ENCODE data around the gene RTL10. TPM values are rescaled to one million over a fixed set of nuclear protein-coding genes. Genes with fewer than 3 reads are reported as not detected.

The RTL10 gene
- total RNA-seq, 1 donor from 2014 or later: 27.2 TPM

- no peaks in the 10 kb centered on the region for H3K4me1 Mint-ChIP-seq (ENCODE audit: low read depth)
- no peak overlapping the region for H3K27ac Mint-ChIP-seq
- peaks cover 3% of the 10 kb centered on the region for H3K36me3 Mint-ChIP-seq (ENCODE audit: insufficient read depth)
- no peak overlapping the region for H3K4me3 Mint-ChIP-seq (ENCODE audit: low read depth)
- H3K27me3 Mint-ChIP-seq: no peaks in the 10 kb centered on the region
- TF ChIP-seq CTCF (IDR thresholded peaks at IDR 0.05; ENCODE audit: unreplicated experiment): no peak
- H3K9me3 Mint-ChIP-seq (ENCODE audit: low read depth): no peaks in the 10 kb centered on the region
- no peak for DNase-seq (ENCODE audit: low spot score, unreplicated experiment)
These were observed 38.8 kb downstream of the RTL10 start for GRCh38 chr22:19815823-19816290.

GRCh38 chr22:19815093-19815822 is 39.4 kb downstream of the RTL10 start:
- Mint-ChIP-seq H3K27me3 (no peaks in the 10 kb centered on the region), H3K36me3 (ENCODE audit: insufficient read depth) (peaks cover 3% of the 10 kb centered on the region), H3K4me1 (ENCODE audit: low read depth) (no peaks in the 10 kb centered on the region), H3K27ac (no peak overlapping the region), H3K4me3 (ENCODE audit: low read depth) (no peak overlapping the region), H3K9me3 (ENCODE audit: low read depth) (no peaks in the 10 kb centered on the region)
- TF ChIP-seq CTCF (IDR thresholded peaks at IDR 0.05; ENCODE audit: unreplicated experiment): no peak
- DNase-seq (ENCODE audit: low spot score, unreplicated experiment): no peak

GRCh38 chr22:19814428-19814827 is 40.2 kb downstream of the RTL10 start:
- DNase-seq (ENCODE audit: low spot score, unreplicated experiment): no peak
- no peak for TF ChIP-seq CTCF (IDR thresholded peaks at IDR 0.05; ENCODE audit: unreplicated experiment)
- no peaks in the 10 kb centered on the region for H3K27me3 Mint-ChIP-seq
- H3K36me3 Mint-ChIP-seq (ENCODE audit: insufficient read depth): peaks cover 3% of the 10 kb centered on the region
- H3K9me3 Mint-ChIP-seq (ENCODE audit: low read depth): no peaks in the 10 kb centered on the region
- H3K27ac Mint-ChIP-seq: no peak overlapping the region
- H3K4me3 Mint-ChIP-seq (ENCODE audit: low read depth): no peak overlapping the region
- no peaks in the 10 kb centered on the region for H3K4me1 Mint-ChIP-seq (ENCODE audit: low read depth)

- peaks cover 3% of the 10 kb centered on the region for H3K36me3 Mint-ChIP-seq (ENCODE audit: insufficient read depth)
- TF ChIP-seq CTCF (IDR thresholded peaks at IDR 0.05; ENCODE audit: unreplicated experiment): no peak
- H3K27me3 Mint-ChIP-seq: no peaks in the 10 kb centered on the region
- H3K4me3 Mint-ChIP-seq (ENCODE audit: low read depth): no peak overlapping the region
- no peaks in the 10 kb centered on the region for H3K9me3 Mint-ChIP-seq (ENCODE audit: low read depth)
- no peak for DNase-seq (ENCODE audit: low spot score, unreplicated experiment)
- H3K27ac Mint-ChIP-seq: no peak overlapping the region
- H3K4me1 Mint-ChIP-seq (ENCODE audit: low read depth): no peaks in the 10 kb centered on the region
These were observed 41.8 kb downstream of the RTL10 start for GRCh38 chr22:19812910-19813309.

GRCh38 chr22:19811811-19812771 is 42.6 kb downstream of the RTL10 start:
- no peak overlapping the region for H3K27ac Mint-ChIP-seq
- no peak for TF ChIP-seq CTCF (IDR thresholded peaks at IDR 0.05; ENCODE audit: unreplicated experiment)
- peaks cover 3% of the 10 kb centered on the region for H3K36me3 Mint-ChIP-seq (ENCODE audit: insufficient read depth)
- no peak overlapping the region for H3K4me3 Mint-ChIP-seq (ENCODE audit: low read depth)
- no peaks in the 10 kb centered on the region for H3K4me1 Mint-ChIP-seq (ENCODE audit: low read depth)
- no peaks in the 10 kb centered on the region for H3K27me3 Mint-ChIP-seq
- H3K9me3 Mint-ChIP-seq (ENCODE audit: low read depth): no peaks in the 10 kb centered on the region
- DNase-seq (ENCODE audit: low spot score, unreplicated experiment): no peak
